Mucosa of descending colon (tissue), 3 donors: ENCODE results near the gene TACC2. TPM values are rescaled to one million over a fixed set of nuclear protein-coding genes. Genes with fewer than 3 reads are reported as not detected.

Experiments
- ATAC-seq: fragments of 200-7000 bp; cut with Tn5 transposase; one replicate; pipeline ENCODE4 v1.9.1; 2020; ENCODE audit warnings: mild to moderate bottlenecking, moderate library complexity
- DNase-seq, 3 donors: peaks; one replicate each; pipeline ENCODE4 v3.0.0-alpha.2; 2020
- H3K36me3 ChIP-seq: fragments of 200-600 bp; one replicate; pipeline ENCODE4 v1.8.0; 2021; ENCODE audit warnings: low read depth, mild to moderate bottlenecking
- H3K4me1 ChIP-seq: fragments of 200-600 bp; one replicate; pipeline ENCODE4 v1.8.0; 2021; ENCODE audit warnings: low read depth, mild to moderate bottlenecking
- H3K4me3 ChIP-seq: fragments of 200-600 bp; one replicate; pipeline ENCODE4 v1.8.0; 2021; ENCODE audit warnings: mild to moderate bottlenecking
- H3K9me3 ChIP-seq: fragments of 200-600 bp; one replicate; pipeline ENCODE4 v1.8.0; 2021; ENCODE audit warnings: mild to moderate bottlenecking
- CTCF ChIP-seq: fragments of 200-600 bp; IDR thresholded peaks from one replicate; pipeline ENCODE4 v1.8.0; 2022; ENCODE audit warnings: antibody characterized with exemption, mild to moderate bottlenecking
- intact Hi-C, 2 donors: fragments of 100-400 bp; cut with DNase I in 1 of 2; cut with micrococcal nuclease in 1 of 2; formaldehyde crosslinking; loops; one replicate each; pipeline versions ENCODE4 v1.11.0 to v1.11.1; 2022; cut with DNase I, micrococcal nuclease
- total RNA-seq, 3 donors: library from RNA; stranded (reverse); fragmentation: NEBNext Ultra II Directional in 2 of 3; extraction: Animal tissue kit (Norgen Biotek cat#: 25700) in 2 of 3; gene quantifications; one replicate each; pipeline versions ENCODE4 v1.2.1 to v1.2.4, GENCODE V29; 2021 to 2023
- donor health status: DM: no; HTN: no; CAD: no; lungs with moderate emphysema.
- donor health status: DM: no; HTN: no; CAD: no.
- donor health status: DM: no; HTN: yes; CAD: no.

The TACC2 gene
- total RNA-seq, 3 donors from 2014 or later: 97.5 to 170 (median 133) TPM

GRCh38 chr10:122126763-122127659, 138.0 kb downstream of the TACC2 start:
- intact Hi-C loops: no loop called here
- Histone ChIP-seq H3K9me3 (no peaks in the 10 kb centered on the region), H3K36me3 (no peaks in the 10 kb centered on the region), H3K4me3 (no peak overlapping the region), H3K4me1 (peaks cover 2% of the 10 kb centered on the region)
- no peak for TF ChIP-seq CTCF
- DNase-seq (no peak), ATAC-seq (peak; percentile 93)

- no peak for TF ChIP-seq CTCF
- Histone ChIP-seq H3K4me3 (no peak overlapping the region), H3K4me1 (peaks cover 2% of the 10 kb centered on the region), H3K9me3 (no peaks in the 10 kb centered on the region), H3K36me3 (no peaks in the 10 kb centered on the region)
- DNase-seq: no peak
- intact Hi-C loops: no loop called here
- no peak for ATAC-seq
These were observed 139.0 kb downstream of the TACC2 start for GRCh38 chr10:122127943-122128342.

- ATAC-seq (no peak), DNase-seq (peak in 1 of 3 donors; percentile 43)
- H3K9me3 ChIP-seq: no peaks in the 10 kb centered on the region
- peaks cover 2% of the 10 kb centered on the region for H3K4me1 ChIP-seq
- H3K4me3 ChIP-seq: no peak overlapping the region
- TF ChIP-seq CTCF: no peak
- no peaks in the 10 kb centered on the region for H3K36me3 ChIP-seq
- intact Hi-C loops: no loop called here
These were observed 139.4 kb downstream of the TACC2 start for GRCh38 chr10:122128357-122128756.

GRCh38 chr10:122130474-122131110, 141.6 kb downstream of the TACC2 start:
- intact Hi-C loops: no loop called here
- ATAC-seq (no peak), DNase-seq (no peak)
- Histone ChIP-seq H3K9me3 (no peaks in the 10 kb centered on the region), H3K36me3 (no peaks in the 10 kb centered on the region), H3K4me3 (no peak overlapping the region), H3K4me1 (peaks cover 2% of the 10 kb centered on the region)
- no peak for TF ChIP-seq CTCF

GRCh38 chr10:122132331-122132755, 143.4 kb downstream of the TACC2 start:
- Histone ChIP-seq H3K9me3 (no peaks in the 10 kb centered on the region), H3K4me1 (no peaks in the 10 kb centered on the region), H3K36me3 (no peaks in the 10 kb centered on the region), H3K4me3 (no peak overlapping the region)
- intact Hi-C loops: no loop called here
- DNase-seq (no peak), ATAC-seq (no peak)
- no peak for TF ChIP-seq CTCF
